Fibroblast of skin of scalp (primary cell): Measurements from ENCODE around the gene TBC1D8.

ENCODE experiments used
- DNase-seq: peaks from one replicate; pipeline ENCODE4 v3.0.0-alpha.2; 2013

Gene TBC1D8

GRCh38 chr2:101135412-101136296 lies 15.5 kb downstream of the TBC1D8 start:
- DNase-seq, result no peak

- DNase-seq, result no peak
Measured at GRCh38 chr2:101133492-101134100, 17.6 kb downstream of the TBC1D8 start.

- no peak for DNase-seq
Measured at GRCh38 chr2:101132202-101132601, 19.0 kb downstream of the TBC1D8 start.

GRCh38 chr2:101130081-101130480 lies 21.1 kb downstream of the TBC1D8 start:
- no peak for DNase-seq

GRCh38 chr2:101127319-101128056 lies 23.7 kb downstream of the TBC1D8 start:
- DNase-seq, result no peak

- DNase-seq, result no peak
Measured at GRCh38 chr2:101125808-101126207, 25.4 kb downstream of the TBC1D8 start.

- DNase-seq, result no peak
Measured at GRCh38 chr2:101125374-101125773, 25.8 kb downstream of the TBC1D8 start.

GRCh38 chr2:101124643-101125366 lies 26.4 kb downstream of the TBC1D8 start:
- DNase-seq, result peak; percentile 36

- DNase-seq, result no peak
Measured at GRCh38 chr2:101123795-101124471, 27.2 kb downstream of the TBC1D8 start.

- no peak for DNase-seq
Measured at GRCh38 chr2:101121174-101121573, 30.0 kb downstream of the TBC1D8 start.

GRCh38 chr2:101120124-101120996 lies 30.8 kb downstream of the TBC1D8 start:
- DNase-seq, result no peak

- DNase-seq, result no peak
Measured at GRCh38 chr2:101119431-101119830, 31.8 kb downstream of the TBC1D8 start.

GRCh38 chr2:101116841-101117552 lies 34.2 kb downstream of the TBC1D8 start:
- no peak for DNase-seq

- no peak for DNase-seq
Measured at GRCh38 chr2:101116348-101116747, 34.8 kb downstream of the TBC1D8 start.

GRCh38 chr2:101115664-101116063 lies 35.5 kb downstream of the TBC1D8 start:
- no peak for DNase-seq

GRCh38 chr2:101114815-101115214 lies 36.4 kb downstream of the TBC1D8 start:
- no peak for DNase-seq

- DNase-seq, result no peak
Measured at GRCh38 chr2:101114268-101114783, 36.9 kb downstream of the TBC1D8 start.

GRCh38 chr2:101113441-101114267 lies 37.5 kb downstream of the TBC1D8 start:
- DNase-seq, result peak; percentile 66

- no peak for DNase-seq
Measured at GRCh38 chr2:101112772-101113157, 38.4 kb downstream of the TBC1D8 start.
